GDM1 (cell line): ENCODE measurements around the gene ITM2B.
"Not testable (repeated sequence)": the region's sequence is repeated elsewhere in the genome, so short reads cannot be mapped to it uniquely, and the experiment has no call there.

Experiments used
- DNase-seq: peaks from one replicate; lab custom pipeline; 2025; lab: John Stamatoyannopoulos, UW

The ITM2B gene

GRCh38 chr13:48230541-48230940 is 2.5 kb upstream of the ITM2B start:
- DNase-seq: no peak

DNA sequence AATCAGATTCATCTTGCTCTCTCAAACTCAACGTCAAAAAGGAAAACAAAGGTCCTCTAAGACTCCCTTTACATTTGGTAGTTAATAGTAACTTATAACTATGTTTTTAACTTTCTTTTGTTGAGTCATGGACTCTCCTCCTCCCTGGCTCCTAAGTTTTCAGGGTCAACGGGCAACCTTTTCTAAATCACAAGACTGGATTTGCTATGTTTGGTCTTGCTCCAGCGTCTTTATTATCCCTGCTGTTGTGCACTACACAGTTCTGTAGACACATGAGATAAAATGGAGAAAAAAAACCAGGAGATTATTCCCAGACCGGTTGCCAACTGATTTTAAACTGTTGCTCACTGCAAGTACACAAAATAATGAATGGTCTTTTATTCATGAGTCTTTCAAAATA is 1.9 kb upstream of the ITM2B start:
- no peak for DNase-seq

DNA sequence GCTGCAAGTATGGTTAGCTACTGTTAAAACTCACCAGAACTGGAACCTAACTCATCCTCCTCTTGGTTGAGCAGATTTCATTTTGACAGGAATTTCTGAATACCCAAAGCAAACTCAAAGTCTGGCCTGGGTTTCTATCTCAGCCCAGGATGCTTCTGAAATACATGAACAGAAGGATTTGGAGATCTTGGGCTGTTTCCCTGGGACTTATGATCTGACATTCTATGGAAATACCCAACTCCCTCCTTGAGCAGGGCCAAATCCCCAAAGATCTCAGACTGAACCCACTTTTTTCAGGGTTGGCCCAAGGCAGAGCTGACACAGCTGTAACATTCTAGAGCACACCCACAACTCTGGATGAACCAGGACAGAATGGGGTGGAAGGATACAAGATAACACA is 1.1 kb upstream of the ITM2B start:
- no peak for DNase-seq

DNA sequence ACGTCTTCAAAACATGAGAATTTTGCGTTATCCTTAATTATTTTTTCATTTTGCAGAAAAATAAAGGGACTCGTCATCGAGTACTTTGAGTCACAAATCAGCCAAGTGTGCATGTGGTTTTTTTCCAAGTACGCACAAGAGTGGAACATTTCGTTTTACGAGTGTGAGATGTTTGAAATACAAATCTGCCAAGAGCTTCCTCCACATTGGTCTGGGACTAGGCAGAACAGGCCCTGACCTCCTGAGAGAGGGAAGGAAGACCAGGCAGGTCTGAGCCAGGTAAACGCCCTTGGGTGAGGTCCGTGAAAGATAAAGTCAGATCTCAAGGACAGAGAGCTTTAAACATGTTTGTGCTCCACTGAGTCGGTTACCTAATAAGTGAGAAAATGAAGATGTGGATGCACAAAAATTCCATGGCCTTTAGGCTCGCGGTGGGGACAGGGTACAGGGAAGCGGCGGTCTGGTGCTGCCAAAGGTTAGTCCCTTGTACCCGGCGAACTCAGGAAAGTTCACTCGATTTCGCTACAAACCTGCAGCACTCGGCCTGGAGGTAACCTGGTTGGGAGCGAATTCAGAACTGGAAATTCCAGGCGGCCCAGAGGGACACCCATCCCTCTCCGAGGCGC is 473 bp upstream of the ITM2B start:
- no peak for DNase-seq

DNA sequence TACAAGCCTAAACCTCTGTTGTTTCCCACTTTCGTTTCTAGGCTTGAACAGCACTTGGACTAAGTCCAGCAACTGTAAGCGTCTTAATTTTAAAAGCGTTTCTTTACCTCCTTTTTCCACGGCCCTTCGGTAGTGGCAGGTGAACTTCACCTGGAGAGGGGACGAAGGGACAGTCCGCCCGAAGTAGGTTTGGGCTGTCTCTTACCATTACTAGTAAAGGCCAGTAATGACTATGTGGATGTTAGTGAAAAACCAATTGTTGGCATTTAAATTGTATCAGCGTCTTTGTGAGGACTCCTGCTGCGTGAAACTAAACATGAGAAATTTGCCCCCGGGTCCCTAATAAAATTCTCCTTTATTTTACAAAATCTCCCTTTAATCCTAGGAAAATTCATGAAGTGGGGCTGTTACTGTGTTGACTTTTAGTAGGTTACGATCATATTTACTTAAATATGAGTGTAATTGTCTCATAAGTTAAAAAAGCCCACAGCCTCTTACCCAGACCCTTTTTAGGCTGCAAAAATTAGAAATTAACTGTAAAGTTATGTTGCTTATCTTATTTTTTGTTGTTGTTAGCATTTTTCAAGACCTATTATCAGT is 983 bp downstream of the ITM2B start:
- no peak for DNase-seq

DNA sequence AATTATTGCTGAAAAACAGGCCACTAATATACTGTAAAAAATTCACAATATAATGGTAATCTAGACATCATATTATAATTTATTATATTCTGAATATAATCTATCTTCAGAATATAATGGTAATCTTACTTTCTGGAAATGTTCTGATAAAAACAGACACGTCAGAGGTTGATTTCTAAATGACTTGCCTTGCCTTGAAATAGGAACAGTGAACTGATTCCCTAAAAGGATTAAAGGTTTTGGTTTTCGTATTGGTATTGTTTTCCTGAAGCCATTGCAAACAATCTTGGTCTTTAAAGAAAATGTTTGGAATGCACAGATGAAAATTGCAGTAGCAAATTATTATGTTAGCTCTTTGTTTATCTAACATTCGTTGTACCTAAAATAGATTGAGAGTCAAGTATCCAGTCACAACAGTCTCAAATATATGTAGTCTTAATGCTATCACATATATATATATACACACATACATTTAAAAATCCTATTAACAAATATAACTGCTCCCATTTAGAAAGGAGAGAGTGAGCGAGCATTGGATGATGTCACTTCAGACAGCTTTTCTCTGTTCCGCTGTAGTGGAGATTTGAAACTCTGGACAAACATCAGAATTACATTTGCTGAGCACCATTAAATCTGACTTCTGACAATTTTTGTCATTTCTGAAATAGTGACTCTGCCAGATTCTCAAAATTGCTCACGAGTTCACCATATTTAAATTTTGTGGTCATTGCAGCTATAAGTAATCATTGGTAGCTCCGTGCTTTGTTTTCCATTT is 1.7 kb downstream of the ITM2B start:
- DNase-seq: no peak

DNA sequence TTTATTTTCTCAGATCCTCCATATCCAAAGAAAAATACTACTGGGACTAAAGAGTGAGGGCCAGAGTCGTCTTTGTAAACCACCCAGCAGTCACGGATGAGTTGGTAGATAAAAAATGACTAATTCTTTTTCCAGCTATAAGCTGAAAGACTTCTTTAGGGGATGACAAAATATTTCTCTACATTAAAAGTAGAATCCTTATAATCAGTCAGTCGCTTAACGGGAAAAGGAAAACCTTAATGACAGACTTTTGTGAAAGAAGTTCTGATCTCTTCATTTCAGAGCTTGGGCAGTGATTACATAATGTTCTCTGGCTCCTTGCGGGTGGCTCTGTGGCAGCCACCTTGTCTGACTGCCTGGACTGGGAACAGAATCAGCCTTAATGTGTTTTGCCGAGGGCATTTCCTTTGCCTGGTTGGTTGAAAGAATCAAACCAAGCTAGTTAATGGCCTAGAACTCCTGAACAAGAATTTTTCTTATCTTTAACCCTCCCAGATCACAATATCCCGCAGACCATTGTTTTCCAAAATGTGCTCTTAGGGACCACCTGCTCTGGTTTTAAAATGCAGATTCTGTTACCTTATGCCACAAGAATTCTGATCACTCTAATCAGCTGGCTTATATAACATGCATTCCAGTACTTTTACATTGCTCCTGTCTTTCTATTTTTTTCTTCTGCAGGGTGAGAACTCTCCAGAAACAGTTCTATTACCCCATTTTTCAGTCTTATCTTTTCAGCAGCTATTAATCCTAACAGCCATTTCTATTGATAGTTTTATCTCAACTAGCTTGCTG is 2.5 kb downstream of the ITM2B start:
- DNase-seq: no peak

DNA sequence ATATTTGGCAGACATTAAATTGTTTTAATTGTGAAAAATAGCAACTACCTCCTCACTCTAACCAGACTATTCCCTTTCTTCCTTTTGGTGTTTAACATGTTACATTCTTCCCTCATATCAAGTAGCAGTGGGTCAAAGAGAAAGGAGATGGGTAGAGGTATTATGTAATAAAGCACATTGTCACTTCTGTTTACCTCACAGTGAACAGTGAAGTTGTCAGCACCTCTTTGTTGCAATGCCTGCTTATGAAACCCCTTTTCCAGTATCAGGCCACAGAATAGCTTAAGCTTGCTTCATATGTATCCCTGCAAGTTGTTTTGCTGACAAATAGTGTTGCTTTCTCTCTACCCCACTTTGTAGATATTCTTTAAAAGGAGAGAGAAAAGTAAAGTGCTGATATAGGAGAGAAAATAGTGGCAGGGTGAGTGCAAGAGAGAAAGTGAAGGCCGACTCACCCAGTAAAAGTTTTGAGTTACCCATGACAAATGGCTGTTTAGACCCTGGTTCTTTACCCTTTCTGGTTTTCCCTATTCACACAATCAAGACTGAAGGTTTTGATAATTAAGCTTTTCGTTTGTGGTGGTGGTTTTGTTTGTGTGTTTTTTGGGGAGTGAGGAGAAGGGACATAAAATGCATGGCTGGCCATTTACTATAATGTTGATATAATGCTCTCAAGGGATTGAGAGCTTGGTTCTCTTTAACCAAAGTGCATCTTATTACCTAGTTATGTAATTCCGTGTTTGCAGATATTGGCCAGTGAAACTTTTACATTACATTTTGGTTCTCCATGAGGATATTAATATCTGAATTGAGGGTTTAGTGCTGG is 3.7 kb downstream of the ITM2B start:
- no peak for DNase-seq

DNA sequence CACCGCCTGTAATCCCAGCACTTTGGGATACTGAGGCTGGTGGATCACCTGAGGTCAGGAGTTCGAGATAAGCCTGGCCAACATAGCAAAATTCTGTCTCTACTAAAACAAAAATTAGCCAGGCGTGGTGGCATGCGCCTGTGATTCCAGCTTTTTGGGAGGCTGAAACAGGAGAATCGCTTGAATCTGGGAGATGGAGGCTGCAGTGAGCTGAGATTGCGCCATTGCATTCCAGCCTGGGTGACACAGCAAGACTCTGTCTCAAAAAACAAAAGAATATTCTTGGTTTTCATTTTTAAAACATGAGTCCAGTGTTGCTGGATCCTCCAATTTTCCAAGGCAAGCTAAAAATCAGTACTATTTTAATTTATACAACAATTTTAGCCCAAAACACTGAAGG is 6.4 kb downstream of the ITM2B start:
- DNase-seq: not testable (repeated sequence)

GRCh38 chr13:48241651-48242050 is 8.6 kb downstream of the ITM2B start:
- no peak for DNase-seq

- no peak for DNase-seq
Measured at GRCh38 chr13:48242677-48243076, 9.7 kb downstream of the ITM2B start.

- no peak for DNase-seq
Measured at GRCh38 chr13:48244159-48244558, 11.2 kb downstream of the ITM2B start.

- no peak for DNase-seq
Measured at GRCh38 chr13:48246102-48246501, 13.1 kb downstream of the ITM2B start.

- no peak for DNase-seq
Measured at GRCh38 chr13:48249018-48249417, 16.0 kb downstream of the ITM2B start.

GRCh38 chr13:48251611-48252081 is 18.6 kb downstream of the ITM2B start:
- DNase-seq: no peak

DNA sequence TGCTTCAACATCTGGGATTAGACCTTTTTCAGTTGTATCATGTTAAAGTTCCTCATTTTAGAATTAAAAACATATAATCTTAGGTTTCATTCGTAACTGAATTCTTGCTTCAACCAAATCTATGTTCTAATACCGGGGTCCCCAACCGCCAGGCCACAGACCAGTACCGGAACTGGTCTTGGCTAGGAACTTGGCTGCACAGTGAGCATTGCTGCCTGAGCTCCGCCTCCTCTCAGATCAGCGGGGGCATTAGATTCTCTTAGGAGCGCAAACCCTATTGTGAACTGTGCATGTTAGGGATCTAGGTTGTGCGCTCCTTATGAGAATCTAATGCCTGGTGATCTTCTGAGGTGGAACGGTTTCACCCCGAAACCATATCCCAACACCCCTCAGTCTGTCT is 19.2 kb downstream of the ITM2B start:
- no peak for DNase-seq

DNA sequence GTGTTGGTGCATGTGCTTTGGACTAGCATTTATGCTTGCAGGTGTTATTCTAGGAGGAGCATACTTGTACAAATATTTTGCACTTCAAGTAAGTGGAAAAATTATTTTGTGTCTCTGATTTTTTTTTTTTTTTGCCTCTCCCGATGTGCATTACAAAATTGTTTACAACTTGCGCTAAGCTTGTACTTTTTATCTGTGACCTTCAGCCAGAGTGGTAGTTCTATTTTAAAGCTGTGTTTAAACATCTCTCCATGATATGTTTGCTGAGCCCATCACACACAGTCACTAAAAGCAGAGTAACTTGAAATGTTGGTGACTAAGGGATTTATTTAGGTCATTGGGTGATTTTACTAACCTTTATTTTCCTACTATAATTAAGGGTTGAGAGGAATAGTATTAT is 20.8 kb downstream of the ITM2B start:
- no peak for DNase-seq

- DNase-seq: no peak
Measured at GRCh38 chr13:48255090-48255489, 22.1 kb downstream of the ITM2B start.

GRCh38 chr13:48255954-48256353 is 22.9 kb downstream of the ITM2B start:
- DNase-seq: no peak

- DNase-seq: no peak
Measured at GRCh38 chr13:48258002-48258401, 25.0 kb downstream of the ITM2B start.

DNA sequence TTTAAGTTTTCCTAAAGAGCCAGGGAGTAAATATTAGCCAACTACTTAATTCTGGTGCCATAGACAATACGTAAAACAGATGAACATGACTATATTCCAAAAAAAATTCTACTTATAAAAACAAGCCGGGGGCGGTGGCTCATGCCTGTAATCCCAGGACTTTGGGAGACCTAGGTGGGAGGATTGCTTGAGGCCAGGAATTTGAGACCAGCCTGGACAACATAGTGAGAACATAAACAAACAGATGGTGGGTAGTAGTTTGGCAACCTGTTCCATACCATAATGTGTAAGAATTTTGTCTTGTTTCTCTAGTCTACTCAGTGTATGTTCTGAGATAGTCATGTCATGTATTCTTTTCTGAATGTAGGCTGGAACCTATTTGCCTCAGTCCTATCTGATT is 25.4 kb downstream of the ITM2B start:
- no peak for DNase-seq

DNA sequence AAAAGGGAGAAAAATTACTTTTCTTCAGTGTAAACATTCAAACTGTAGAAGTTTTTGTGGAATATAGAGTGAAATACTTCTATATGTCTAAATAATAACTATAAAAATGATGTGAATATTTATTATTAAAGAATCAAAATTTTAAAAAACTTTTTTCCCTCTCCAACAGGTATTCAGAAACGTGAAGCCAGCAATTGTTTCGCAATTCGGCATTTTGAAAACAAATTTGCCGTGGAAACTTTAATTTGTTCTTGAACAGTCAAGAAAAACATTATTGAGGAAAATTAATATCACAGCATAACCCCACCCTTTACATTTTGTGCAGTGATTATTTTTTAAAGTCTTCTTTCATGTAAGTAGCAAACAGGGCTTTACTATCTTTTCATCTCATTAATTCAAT is 28.0 kb downstream of the ITM2B start:
- DNase-seq: no peak
